ENCODE results near the gene PDZD8. TPM values are rescaled to one million over a fixed set of nuclear protein-coding genes. Genes with fewer than 3 reads are reported as not detected.
"Not testable (repeated sequence)": the region's sequence is repeated elsewhere in the genome, so short reads cannot be mapped to it uniquely, and the experiment has no call there.

The PDZD8 gene
- total RNA-seq, 2 experiments from 2014 or later, result 10.9 to 13.4 TPM

DNA sequence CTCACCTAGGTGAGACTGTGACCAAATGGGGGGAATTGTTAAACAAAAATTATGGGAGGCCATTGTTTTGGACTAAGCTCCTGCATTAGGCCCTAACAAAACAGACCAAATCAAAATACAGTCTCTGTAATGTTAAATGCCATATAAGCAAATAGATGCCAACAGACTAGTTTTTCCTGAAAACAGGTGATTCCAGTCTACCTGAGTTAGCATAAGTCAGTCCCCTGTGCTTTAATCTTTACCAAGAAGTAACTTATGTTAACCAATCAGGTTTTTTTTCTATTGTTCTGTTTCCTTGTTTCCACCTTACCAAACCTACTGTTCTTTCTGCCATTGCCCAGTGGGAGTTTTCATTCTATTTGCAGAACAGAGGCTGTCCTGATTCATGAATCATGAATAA is 48.0 kb downstream of the PDZD8 start:
- Mint-ChIP-seq H3K36me3 (ENCODE audit: low read depth) (peaks cover 7% of the 10 kb centered on the region), H3K27ac (no peak overlapping the region), H3K4me1 (no peaks in the 10 kb centered on the region), H3K4me3 (no peak overlapping the region), H3K9me3 (no peaks in the 10 kb centered on the region), H3K27me3 (no peaks in the 10 kb centered on the region)
- ChIA-PET CTCF (no interaction called here), POLR2A (no interaction called here)
- no peak for DNase-seq

DNA sequence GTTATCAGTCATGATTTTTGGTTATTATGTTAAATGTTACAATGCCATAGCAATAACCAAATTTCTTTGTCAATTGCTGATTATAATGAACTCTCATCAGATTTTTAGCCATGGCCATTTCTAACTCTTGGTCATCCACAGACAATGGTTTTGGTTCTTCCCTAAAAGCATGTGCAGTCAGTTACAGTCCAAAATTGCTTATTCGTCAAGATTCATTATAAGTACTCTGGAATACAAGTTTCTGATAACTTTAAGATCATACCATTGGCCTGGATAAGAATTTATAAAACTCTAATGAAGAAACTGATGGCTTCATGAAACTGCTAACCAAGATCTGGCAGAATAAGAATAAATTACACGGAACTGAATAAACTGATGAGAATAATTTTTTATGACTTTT is 50.9 kb downstream of the PDZD8 start:
- CTCF ChIA-PET, result no interaction called here
- Mint-ChIP-seq H3K36me3 (ENCODE audit: low read depth) (peaks cover 7% of the 10 kb centered on the region), H3K4me3 (no peak overlapping the region), H3K4me1 (no peaks in the 10 kb centered on the region), H3K9me3 (no peaks in the 10 kb centered on the region), H3K27ac (no peak overlapping the region), H3K27me3 (no peaks in the 10 kb centered on the region)
- POLR2A ChIA-PET, result interaction anchor here (0.6 kb wide), 1 partner anchor 50 kb away, joined by 3 read pairs; no protein-coding TSS in a partner anchor
- no peak for DNase-seq

DNA sequence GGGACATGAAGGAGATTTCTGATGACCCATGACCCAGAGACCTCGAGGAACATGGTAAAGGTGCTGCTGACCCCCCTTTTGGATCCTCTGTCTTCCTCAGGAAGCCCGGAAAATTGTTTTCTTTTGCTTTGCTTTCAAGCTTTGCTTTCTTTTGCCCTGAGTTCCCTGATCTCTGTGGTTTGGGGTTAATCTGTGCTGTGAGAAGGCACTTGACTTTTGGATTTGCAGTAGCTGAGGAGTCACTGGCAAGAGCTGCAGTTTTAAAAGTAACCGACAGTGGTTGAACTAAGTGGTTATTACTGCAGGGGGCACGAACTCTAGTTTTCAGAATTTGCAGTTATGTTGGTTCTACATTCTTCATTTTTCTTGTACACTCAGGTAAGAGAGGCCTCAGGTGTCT is 53.0 kb downstream of the PDZD8 start:
- Mint-ChIP-seq H3K4me1 (no peaks in the 10 kb centered on the region), H3K36me3 (ENCODE audit: low read depth) (peaks cover 10% of the 10 kb centered on the region), H3K9me3 (no peaks in the 10 kb centered on the region), H3K27ac (no peak overlapping the region), H3K27me3 (no peaks in the 10 kb centered on the region), H3K4me3 (no peak overlapping the region)
- ChIA-PET POLR2A (no interaction called here), CTCF (interaction anchor here (1.5 kb wide), 1 partner anchor 106 kb away, joined by 4 read pairs; no protein-coding TSS in a partner anchor)
- DNase-seq, result no peak

DNA sequence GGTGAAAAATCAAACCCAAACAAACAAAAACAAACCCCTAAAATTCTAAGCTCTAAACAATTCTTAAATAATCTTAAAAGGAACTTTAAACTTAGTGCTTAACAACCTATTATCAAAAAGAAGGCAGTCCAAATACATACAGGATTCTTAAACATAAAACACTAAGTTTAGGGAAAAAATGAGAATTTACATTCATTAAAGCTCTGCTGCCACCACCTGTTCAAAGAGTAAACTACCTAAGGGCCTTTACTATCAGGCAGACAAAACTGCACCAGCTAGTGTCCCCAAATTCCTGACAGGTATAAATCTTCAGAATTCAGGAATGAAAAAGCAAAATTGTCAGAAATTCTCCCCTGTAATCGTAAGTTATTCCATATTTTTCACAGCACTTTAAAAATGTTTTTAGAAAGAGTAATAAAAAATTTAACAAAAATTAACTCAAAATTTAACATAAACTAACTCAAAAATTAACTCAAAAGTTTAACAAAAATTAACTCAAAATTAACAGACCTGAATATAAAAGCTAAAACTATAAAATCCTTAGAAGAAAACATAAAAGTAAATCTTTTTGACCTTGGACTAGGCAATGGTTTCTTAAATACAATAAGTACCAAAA is 55.1 kb downstream of the PDZD8 start:
- H3K27ac Mint-ChIP-seq, result no peak overlapping the region
- no peaks in the 10 kb centered on the region for H3K4me1 Mint-ChIP-seq
- no peak overlapping the region for H3K4me3 Mint-ChIP-seq
- POLR2A ChIA-PET, result no interaction called here
- CTCF ChIA-PET, result interaction anchor here (1.1 to 3.8 kb wide), 2 partner anchors 66 to 103 kb away, joined by 3 to 27 read pairs; no protein-coding TSS in a partner anchor
- no peaks in the 10 kb centered on the region for H3K9me3 Mint-ChIP-seq
- peaks cover 4% of the 10 kb centered on the region for H3K36me3 Mint-ChIP-seq (ENCODE audit: low read depth)
- no peaks in the 10 kb centered on the region for H3K27me3 Mint-ChIP-seq
- peak; percentile 12 for DNase-seq

DNA sequence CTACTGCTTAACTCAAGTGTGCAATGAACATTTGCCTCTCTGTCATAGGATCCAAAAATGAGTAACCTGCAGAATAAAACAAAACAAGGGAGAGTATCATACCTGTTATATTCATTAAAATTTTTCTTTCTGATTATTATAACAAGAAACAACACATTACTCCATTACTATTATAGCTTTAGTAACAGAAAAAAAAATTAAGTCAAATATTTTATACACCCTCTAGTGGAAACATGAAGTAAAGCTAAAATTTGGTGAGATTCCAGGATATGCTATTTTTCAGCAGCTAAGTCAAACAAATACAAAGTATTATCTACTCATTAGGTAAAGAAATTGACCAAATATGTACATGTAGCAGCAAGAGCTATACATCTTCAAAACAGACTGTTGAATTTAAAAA is 56.3 kb downstream of the PDZD8 start:
- POLR2A ChIA-PET, result no interaction called here

DNA sequence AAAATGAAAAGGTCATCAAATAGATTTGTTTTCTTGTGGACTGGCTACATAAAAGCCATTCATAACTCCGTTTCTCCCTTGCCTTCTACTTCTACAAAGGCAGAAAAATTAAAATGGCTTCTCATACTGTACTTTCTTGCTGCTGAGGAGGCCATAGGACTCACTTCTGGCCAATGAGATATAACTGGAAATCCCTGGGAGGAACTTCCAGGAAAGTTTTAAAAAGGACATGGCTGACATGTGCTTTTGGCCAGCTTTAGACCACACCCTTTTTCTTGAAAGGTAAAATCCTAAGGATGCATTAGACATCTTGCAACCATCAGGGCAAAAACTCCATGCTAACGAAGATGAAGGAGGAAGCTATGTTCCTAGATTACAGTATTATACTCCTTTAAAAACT is 58.5 kb downstream of the PDZD8 start:
- Mint-ChIP-seq H3K9me3 (no peaks in the 10 kb centered on the region), H3K27ac (no peak overlapping the region), H3K36me3 (ENCODE audit: low read depth) (peaks cover 19% of the 10 kb centered on the region)

More for the DNA sequence above, 56.3 kb downstream of the PDZD8 start:
- Mint-ChIP-seq H3K9me3 (no peaks in the 10 kb centered on the region), H3K4me1 (no peaks in the 10 kb centered on the region), H3K36me3 (ENCODE audit: low read depth) (peaks cover 6% of the 10 kb centered on the region), H3K4me3 (no peak overlapping the region), H3K27ac (no peak overlapping the region), H3K27me3 (no peaks in the 10 kb centered on the region)
- CTCF ChIA-PET, result interaction anchor here (0.6 to 3.8 kb wide), 3 partner anchors 30 to 585 kb away, joined by 3 to 27 read pairs (median 4); no protein-coding TSS in a partner anchor
- DNase-seq, result no peak

DNA sequence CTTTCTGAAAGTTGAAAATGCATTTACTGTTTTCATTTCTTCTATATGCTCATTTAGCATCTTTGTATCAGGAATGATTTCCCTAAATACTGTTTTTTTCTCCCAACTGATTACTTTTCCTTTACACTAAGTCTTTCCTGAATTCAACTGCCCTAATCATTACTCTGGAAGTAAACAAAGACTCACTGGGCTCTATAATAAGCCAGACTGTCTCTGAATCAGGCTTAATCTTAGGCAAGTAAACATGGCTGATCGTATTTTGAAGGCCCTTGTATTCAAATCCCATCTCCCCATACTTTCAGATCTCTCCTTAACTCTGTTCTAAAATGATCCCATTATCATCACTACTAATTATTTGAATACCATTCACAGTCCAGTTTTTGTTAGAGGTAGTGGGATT is 61.6 kb downstream of the PDZD8 start:
- Mint-ChIP-seq H3K4me3 (no peak overlapping the region), H3K27me3 (no peaks in the 10 kb centered on the region), H3K9me3 (no peaks in the 10 kb centered on the region), H3K27ac (no peak overlapping the region), H3K4me1 (peaks cover 6% of the 10 kb centered on the region), H3K36me3 (ENCODE audit: low read depth) (peaks cover 21% of the 10 kb centered on the region)
- ChIA-PET CTCF (no interaction called here), POLR2A (no interaction called here)
- no peak for DNase-seq

More for the DNA sequence above, 58.5 kb downstream of the PDZD8 start:
- Mint-ChIP-seq H3K4me3 (no peak overlapping the region), H3K27me3 (no peaks in the 10 kb centered on the region), H3K4me1 (peaks cover 5% of the 10 kb centered on the region)
- CTCF ChIA-PET, result interaction anchor here (1.1 kb wide), 1 partner anchor 100 kb away, joined by 4 read pairs; no protein-coding TSS in a partner anchor
- POLR2A ChIA-PET, result no interaction called here
- no peak for DNase-seq

DNA sequence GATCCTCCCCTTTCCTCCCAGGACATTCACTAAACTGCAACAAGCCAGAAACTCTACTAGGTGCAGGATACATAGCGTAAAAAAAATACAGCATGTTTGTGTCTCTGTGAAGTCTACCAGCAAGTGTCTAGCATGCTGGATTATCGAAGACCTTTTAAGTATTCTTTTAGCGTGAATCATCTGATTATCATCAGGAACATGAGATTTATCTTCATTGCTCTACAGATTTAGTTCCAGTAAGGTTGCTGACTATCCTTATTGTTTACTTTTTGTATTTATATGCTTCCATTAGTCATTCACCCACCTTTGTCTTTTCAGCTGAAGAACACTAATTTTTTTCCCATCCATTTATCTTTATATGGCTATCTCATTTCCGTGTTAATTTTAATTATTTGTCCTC is 62.8 kb downstream of the PDZD8 start:
- Mint-ChIP-seq H3K27me3 (no peaks in the 10 kb centered on the region), H3K9me3 (no peaks in the 10 kb centered on the region), H3K36me3 (ENCODE audit: low read depth) (peaks cover 18% of the 10 kb centered on the region), H3K27ac (no peak overlapping the region), H3K4me3 (no peak overlapping the region), H3K4me1 (peaks cover 6% of the 10 kb centered on the region)
- CTCF ChIA-PET, result no interaction called here
- POLR2A ChIA-PET, result no interaction called here
- no peak for DNase-seq

DNA sequence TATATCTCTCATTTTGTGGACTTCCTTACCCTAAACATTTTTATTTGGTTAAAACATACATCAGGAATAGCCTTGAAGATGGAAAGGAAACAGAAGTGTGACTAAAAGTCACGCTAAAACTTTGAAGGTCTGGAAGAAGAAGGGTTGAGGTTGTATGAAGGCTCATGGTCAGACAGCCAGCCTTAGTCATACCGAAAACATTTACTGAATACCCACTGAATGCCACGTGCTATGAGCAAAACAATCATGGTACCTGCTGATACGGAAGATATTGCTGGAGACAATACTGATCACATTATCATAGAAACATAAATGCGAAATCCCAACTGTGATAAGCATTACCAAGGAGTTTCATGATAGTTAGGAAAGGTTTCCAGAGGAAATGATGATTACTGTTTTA is 64.0 kb downstream of the PDZD8 start:
- H3K27me3 Mint-ChIP-seq, result no peaks in the 10 kb centered on the region
- ChIA-PET CTCF (no interaction called here), POLR2A (no interaction called here)
- H3K27ac Mint-ChIP-seq, result no peak overlapping the region
- H3K36me3 Mint-ChIP-seq (ENCODE audit: low read depth), result peaks cover 17% of the 10 kb centered on the region
- H3K9me3 Mint-ChIP-seq, result no peaks in the 10 kb centered on the region
- peaks cover 6% of the 10 kb centered on the region for H3K4me1 Mint-ChIP-seq
- no peak overlapping the region for H3K4me3 Mint-ChIP-seq
- no peak for DNase-seq

DNA sequence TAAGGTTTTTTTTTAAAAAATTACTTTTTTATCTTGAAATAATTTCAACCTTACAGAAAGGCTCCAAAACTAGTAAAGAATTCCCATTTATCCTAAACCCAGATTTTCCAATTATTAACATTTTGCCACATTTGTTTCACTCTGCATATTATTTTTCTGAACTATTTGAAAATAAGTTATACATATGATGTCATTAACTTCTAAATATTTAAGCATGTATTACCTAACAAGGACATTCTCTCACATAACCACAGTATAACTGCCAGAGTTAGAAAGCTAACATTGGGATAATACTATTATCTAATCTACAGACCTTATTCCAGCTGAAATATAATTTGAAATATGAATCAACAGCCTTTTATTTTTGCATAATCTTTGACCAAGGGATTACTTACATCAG is 68.6 kb downstream of the PDZD8 start:
- peaks cover 16% of the 10 kb centered on the region for H3K36me3 Mint-ChIP-seq (ENCODE audit: low read depth)
- DNase-seq, result no peak

DNA sequence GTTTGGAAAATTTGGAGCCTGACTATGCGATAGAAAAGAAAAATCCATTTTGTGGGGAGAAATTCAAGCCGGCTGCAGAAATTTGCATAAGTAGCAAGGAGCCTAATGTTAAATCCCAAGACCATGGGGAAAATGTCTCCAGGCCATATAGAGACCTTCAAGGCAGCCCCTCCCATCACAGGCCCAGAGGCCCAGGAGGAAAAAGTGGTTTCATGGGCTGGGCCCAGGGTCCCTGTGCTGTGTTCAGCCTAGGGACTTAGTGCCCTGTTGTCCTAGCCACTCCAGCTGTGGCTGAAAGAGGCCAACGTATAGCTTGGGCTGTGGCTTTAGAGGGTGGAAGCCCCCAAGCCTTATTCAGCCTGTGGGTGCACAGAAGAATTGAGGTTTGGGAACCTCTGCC is 71.8 kb downstream of the PDZD8 start:
- DNase-seq, POLR2A ChIA-PET, CTCF ChIA-PET, H3K9me3 Mint-ChIP-seq, H3K4me3 Mint-ChIP-seq, H3K27me3 Mint-ChIP-seq, H3K4me1 Mint-ChIP-seq, H3K27ac Mint-ChIP-seq: not testable (repeated sequence)
- peaks cover 18% of the 10 kb centered on the region for H3K36me3 Mint-ChIP-seq (ENCODE audit: low read depth)

More for the DNA sequence above, 68.6 kb downstream of the PDZD8 start:
- ChIA-PET POLR2A (no interaction called here), CTCF (interaction anchor here (0.6 kb wide), 1 partner anchor 824 kb away, joined by 3 read pairs; no protein-coding TSS in a partner anchor)
- peaks cover 5% of the 10 kb centered on the region for H3K9me3 Mint-ChIP-seq
- H3K27ac Mint-ChIP-seq, result no peak overlapping the region
- H3K4me1 Mint-ChIP-seq, result peaks cover 1% of the 10 kb centered on the region
- no peaks in the 10 kb centered on the region for H3K27me3 Mint-ChIP-seq
- no peak overlapping the region for H3K4me3 Mint-ChIP-seq

DNA sequence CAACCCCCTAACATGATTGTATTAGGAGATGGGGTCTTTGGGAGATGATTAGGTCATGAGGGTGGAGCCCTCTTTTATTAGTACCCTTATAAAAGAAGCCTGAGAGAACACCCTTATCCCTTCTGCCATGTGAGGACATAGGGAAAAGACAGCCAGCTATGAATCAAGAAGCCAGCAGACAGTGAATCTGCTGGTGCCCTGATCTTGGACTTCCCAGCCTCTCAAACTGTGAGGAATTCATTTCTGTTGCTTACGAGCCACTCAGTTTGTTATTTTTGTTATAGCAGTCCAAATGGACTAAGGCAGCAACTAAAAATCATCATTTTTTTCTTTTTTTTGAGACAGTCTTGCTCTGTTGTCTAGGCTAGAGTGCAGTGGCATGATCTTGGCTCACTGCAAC is 74.6 kb downstream of the PDZD8 start:
- Mint-ChIP-seq H3K4me1 (no peaks in the 10 kb centered on the region), H3K4me3 (no peak overlapping the region), H3K27me3 (no peaks in the 10 kb centered on the region), H3K9me3 (peaks cover 7% of the 10 kb centered on the region), H3K36me3 (ENCODE audit: low read depth) (peaks cover 18% of the 10 kb centered on the region), H3K27ac (no peak overlapping the region)
- CTCF ChIA-PET, result no interaction called here
- no peak for DNase-seq
- POLR2A ChIA-PET, result no interaction called here

DNA sequence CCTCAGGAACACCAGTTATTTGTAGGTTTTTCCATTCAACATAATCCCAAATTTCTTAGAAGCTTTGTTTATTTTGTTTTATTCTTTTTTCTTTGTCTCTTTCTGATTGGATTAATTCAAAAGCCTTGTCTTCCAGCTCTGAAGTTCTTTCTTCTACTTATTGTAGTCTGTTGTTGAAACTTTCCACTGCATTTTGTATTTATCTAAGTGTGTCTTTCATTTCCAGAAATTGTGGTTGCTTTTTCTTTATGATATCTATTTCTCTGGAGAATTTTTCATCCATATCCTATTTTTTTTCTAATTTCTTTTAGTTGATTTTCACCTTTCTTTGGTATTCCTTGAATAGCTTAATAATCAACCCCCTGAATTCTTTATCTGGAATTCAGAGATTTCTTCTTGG is 75.8 kb downstream of the PDZD8 start:
- no peak for DNase-seq
- ChIA-PET POLR2A (no interaction called here), CTCF (no interaction called here)
- Mint-ChIP-seq H3K36me3 (ENCODE audit: low read depth) (peaks cover 19% of the 10 kb centered on the region), H3K4me3 (no peak overlapping the region), H3K9me3 (peaks cover 5% of the 10 kb centered on the region), H3K27me3 (no peaks in the 10 kb centered on the region), H3K4me1 (no peaks in the 10 kb centered on the region), H3K27ac (no peak overlapping the region)

DNA sequence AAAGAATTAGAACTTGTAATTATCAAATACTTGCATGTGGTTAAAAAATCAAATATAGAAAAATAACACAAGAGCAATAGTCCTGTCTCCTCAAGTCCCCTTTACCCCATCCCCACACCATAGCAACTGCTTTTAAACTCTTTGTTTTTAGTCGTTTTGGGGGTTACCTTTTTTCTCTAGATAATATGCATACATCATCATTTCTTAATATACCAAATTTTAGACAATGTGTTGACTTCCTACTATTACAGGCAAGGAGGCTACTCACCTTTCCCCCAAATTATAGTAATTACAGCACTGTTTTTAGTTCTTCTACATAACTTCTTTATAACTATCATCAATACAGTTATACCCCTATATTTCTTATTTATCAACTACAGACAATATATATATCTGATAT is 77.0 kb downstream of the PDZD8 start:
- DNase-seq, result no peak
- Mint-ChIP-seq H3K4me1 (no peaks in the 10 kb centered on the region), H3K4me3 (no peak overlapping the region), H3K27me3 (no peaks in the 10 kb centered on the region), H3K27ac (no peak overlapping the region), H3K36me3 (ENCODE audit: low read depth) (peaks cover 15% of the 10 kb centered on the region), H3K9me3 (peaks cover 4% of the 10 kb centered on the region)
- CTCF ChIA-PET, result no interaction called here
- POLR2A ChIA-PET, result no interaction called here

All from activated CD4-positive, alpha-beta T cell treated with anti-CD3 and anti-CD28 coated beads, Interleukin-2, amount 10 ng/mL, durations not matched to agents 7 days and 5 days (primary cell).